Kidney (tissue), 14 donors: ENCODE results near the gene HOMER3. TPM values are rescaled to one million over a fixed set of nuclear protein-coding genes. Genes with fewer than 3 reads are reported as not detected.

ENCODE experiments used
- DNase-seq, 5 donors: peaks; one replicate each; pipeline ENCODE4 v3.0.0-alpha.2; 2013 to 2020
- FAIRE-seq: peaks from 2 replicates; lab custom pipeline; 2012; peaks lifted over from hg19 to GRCh38; lab: Jason Lieb, UNC
- H3K27ac ChIP-seq, 2 donors: one replicate each; pipeline ENCODE4 v1.7.0; 2013; ENCODE audit warnings: low read depth in 2 of 2, low read length in 2 of 2, inconsistent platforms in 1 of 2
- H3K27me3 ChIP-seq: one replicate; pipeline ENCODE4 v1.7.1; 2013; ENCODE audit warnings: low read length, inconsistent platforms; ENCODE audit not compliant: control insufficient read depth, insufficient read depth
- H3K36me3 ChIP-seq, 3 donors: one replicate each; pipeline versions ENCODE4 v1.7.0 to v1.7.1; 2013; ENCODE audit warnings: low read length in 3 of 3, control low read depth in 1 of 3, inconsistent platforms in 1 of 3; ENCODE audit not compliant: insufficient read depth in 3 of 3, control insufficient read depth in 2 of 3
- H3K4me1 ChIP-seq, 3 donors: one replicate each; pipeline versions ENCODE4 v1.7.0 to v1.7.1; 2013; ENCODE audit warnings: low read length in 3 of 3, inconsistent platforms in 1 of 3, low read depth in 1 of 3; ENCODE audit not compliant: control insufficient read depth in 2 of 3, insufficient read depth in 2 of 3
- H3K4me3 ChIP-seq, 3 donors: one replicate each; pipeline versions ENCODE4 v1.7.0 to v1.8.1; 2013; ENCODE audit warnings: low read length in 3 of 3, control low read depth in 1 of 3, inconsistent platforms in 1 of 3
- H3K9ac ChIP-seq, 3 donors: one replicate each; pipeline versions ENCODE4 v1.7.0 to v1.7.1; 2013; ENCODE audit warnings: low read length in 3 of 3, control low read depth in 1 of 3, inconsistent platforms in 1 of 3
- H3K9me3 ChIP-seq, 3 donors: one replicate each; pipeline versions ENCODE4 v1.7.0 to v1.7.1; 2013; ENCODE audit warnings: low read length in 3 of 3, control low read depth in 1 of 3, inconsistent platforms in 1 of 3; ENCODE audit not compliant: control insufficient read depth in 2 of 3, insufficient read depth in 1 of 3
- CTCF ChIP-seq: IDR thresholded peaks from 3 replicates; pipeline ENCODE4 v1.5.1; 2012; ENCODE audit warnings: mild to moderate bottlenecking, moderate library complexity, borderline replicate concordance; ENCODE audit not compliant: insufficient read depth; ENCODE audit errors: extremely low read depth
- intact Hi-C: fragments of 100-400 bp; cut with DNase I; formaldehyde crosslinking; loops from one replicate; pipeline ENCODE4 v1.11.1; 2022
- polyA plus RNA-seq: library from polyadenylated mRNA; stranded (reverse); fragments of 350-450 nt; fragmentation: Illumina TruSeq; extraction: RNeasy Lipid Tissue Mini Kit (QIAGEN cat#74804); gene quantifications from one replicate; pipeline ENCODE4 v1.2.3, GENCODE V29; 2014; ENCODE audit warnings: low read depth, low replicate concordance; ENCODE audit not compliant: insufficient read depth
- total RNA-seq: library from RNA; stranded (reverse); fragmentation: NEBNext Ultra II Directional; extraction: Animal tissue kit (Norgen Biotek cat#: 25700); gene quantifications from one replicate; pipeline ENCODE4 v1.2.1, GENCODE V29; 2021
- donor health status: control.
- donor health status: control.
- donor health status: control.
- donor health status: control.
- donor health status: control.
- donor health status: DM: yes; HTN: yes; CAD: no.
- donor health status: Normal renal cell carcinoma (clear cell type).

Gene HOMER3
- total and polyA plus RNA-seq, 2 donors from 2014 or later = 34.3 to 53.1 TPM

- no peak overlapping the region for H3K4me3 ChIP-seq
- no peaks in the 10 kb centered on the region for H3K9me3 ChIP-seq
- H3K27ac ChIP-seq = no peak overlapping the region
- FAIRE-seq (no peak), DNase-seq (no peak)
- peaks cover 0 to 7% (median 2%) of the 10 kb centered on the region in 3 donors for H3K4me1 ChIP-seq
- H3K27me3 ChIP-seq = no peaks in the 10 kb centered on the region
- H3K9ac ChIP-seq = no peak overlapping the region
- intact Hi-C loops = no loop called here
- no peak for TF ChIP-seq CTCF
- no peaks in the 10 kb centered on the region for H3K36me3 ChIP-seq
Measured at GRCh38 chr19:18982669-18983068, 41.7 kb upstream of the HOMER3 start.

- H3K4me3 ChIP-seq = no peak overlapping the region
- TF ChIP-seq CTCF = no peak
- H3K4me1 ChIP-seq = peaks cover 0 to 2% (median 0%) of the 10 kb centered on the region in 3 donors
- DNase-seq (no peak), FAIRE-seq (no peak)
- no peak overlapping the region for H3K9ac ChIP-seq
- no peaks in the 10 kb centered on the region for H3K9me3 ChIP-seq
- H3K27ac ChIP-seq = no peak overlapping the region
- intact Hi-C loops = no loop called here
- no peaks in the 10 kb centered on the region for H3K36me3 ChIP-seq
- H3K27me3 ChIP-seq = no peaks in the 10 kb centered on the region
Measured at GRCh38 chr19:18980432-18981020, 39.5 kb upstream of the HOMER3 start.

- no peak for TF ChIP-seq CTCF
- H3K27ac ChIP-seq = no peak overlapping the region
- no peak for FAIRE-seq
- no peak overlapping the region for H3K9ac ChIP-seq
- no peaks in the 10 kb centered on the region for H3K27me3 ChIP-seq
- H3K4me3 ChIP-seq = no peak overlapping the region
- intact Hi-C loops = no loop called here
- DNase-seq = peak in 1 of 5 donors; percentile 45
- no peaks in the 10 kb centered on the region for H3K36me3 ChIP-seq
- no peaks in the 10 kb centered on the region for H3K9me3 ChIP-seq
- H3K4me1 ChIP-seq = peaks cover 0 to 2% (median 0%) of the 10 kb centered on the region in 3 donors
Measured at GRCh38 chr19:18978616-18979015, 37.6 kb upstream of the HOMER3 start.

GRCh38 chr19:18975869-18976268 lies 34.9 kb upstream of the HOMER3 start:
- FAIRE-seq (no peak), DNase-seq (peak in 2 of 5 donors; percentile 36 to 43)
- H3K27me3 ChIP-seq = no peaks in the 10 kb centered on the region
- H3K36me3 ChIP-seq = no peaks in the 10 kb centered on the region
- peaks cover 0 to 7% (median 0%) of the 10 kb centered on the region in 3 donors for H3K4me1 ChIP-seq
- intact Hi-C loops = no loop called here
- no peak overlapping the region for H3K4me3 ChIP-seq
- H3K27ac ChIP-seq = no peak overlapping the region
- no peak overlapping the region for H3K9ac ChIP-seq
- TF ChIP-seq CTCF = no peak
- no peaks in the 10 kb centered on the region for H3K9me3 ChIP-seq
